SK-N-SH (cell line): ENCODE results near the gene FEM1B. TPM values are rescaled to one million over a fixed set of nuclear protein-coding genes. Genes with fewer than 3 reads are reported as not detected.

Experiments used
- CTCF ChIA-PET: fragments of 300-600, 350-600 bp; formaldehyde crosslinking; extraction: SDS; loops from one replicate; lab custom pipeline; 2021; lab: Yijun Ruan, JAX
- POLR2A ChIA-PET: fragments of 350-600 bp; sonication (Branson Sonifier 250); formaldehyde crosslinking; extraction: SDS; loops from one replicate; lab custom pipeline; 2020; ENCODE audit warnings: antibody characterized with exemption, inconsistent platforms; lab: Yijun Ruan, JAX
- DNase-seq: peaks from one replicate; pipeline ENCODE4 v3.0.0; 2012
- H2AFZ ChIP-seq: fragments of 200-600 bp; sonication (generic); 2 replicates; pipeline ENCODE4 v1.8.1; 2016; ENCODE audit warnings: antibody characterized with exemption, mild to moderate bottlenecking, low read depth
- H3F3A ChIP-seq: fragments of 200-600 bp; sonication (generic); replicated peaks from 2 replicates; pipeline ENCODE3; 2016; ENCODE audit warnings: antibody characterized with exemption, mild to moderate bottlenecking; ENCODE audit not compliant: insufficient read depth
- H3K27ac ChIP-seq, 2 experiments: fragments of 200-500 bp in 1 of 2; fragments of 200-600 bp in 1 of 2; sonication (Bioruptor generic) in 1 of 2; sonication (generic), shearing (Covaris generic) in 1 of 2; 2 replicates each; pipeline versions ENCODE4 v1.5.1 to v1.6.1; 2014 to 2016; ENCODE audit warnings: low read depth in 2 of 2, inconsistent platforms in 1 of 2, low read length in 1 of 2, mild to moderate bottlenecking in 1 of 2, mixed read lengths in 1 of 2
- H3K27me3 ChIP-seq: fragments of 200-600 bp; sonication (generic), shearing (Covaris generic); 2 replicates; pipeline ENCODE4 v1.6.1; 2016; ENCODE audit warnings: mixed run types; ENCODE audit not compliant: insufficient read depth
- H3K36me3 ChIP-seq, 2 experiments: fragments of 200-500 bp in 1 of 2; fragments of 200-600 bp in 1 of 2; sonication (Bioruptor generic) in 1 of 2; sonication (generic) in 1 of 2; replicated peaks in 1 of 2; 2 replicates each; pipeline versions ENCODE3 to v1.5.1; 2014 to 2016; ENCODE audit warnings: low read length in 1 of 2, mild to moderate bottlenecking in 1 of 2; ENCODE audit not compliant: insufficient read depth in 2 of 2, control insufficient read depth in 1 of 2
- H3K4me1 ChIP-seq, 2 experiments: fragments of 200-500 bp in 1 of 2; fragments of 200-600 bp in 1 of 2; sonication (Bioruptor generic) in 1 of 2; sonication (generic), shearing (Covaris generic) in 1 of 2; 2 replicates each; pipeline versions ENCODE4 v1.5.1 to v1.6.1; 2014 to 2016; ENCODE audit warnings: low read depth in 1 of 2, low read length in 1 of 2, mixed run types in 1 of 2; ENCODE audit not compliant: insufficient read depth in 2 of 2, control insufficient read depth in 1 of 2
- H3K4me2 ChIP-seq: fragments of 200-600 bp; sonication (generic), shearing (Covaris generic); 2 replicates; pipeline ENCODE4 v1.6.1; 2017; ENCODE audit warnings: mixed run types
- H3K4me3 ChIP-seq, 2 experiments: fragments of 200-500 bp in 1 of 2; fragments of 200-600 bp in 1 of 2; sonication (Bioruptor generic) in 1 of 2; sonication (generic), shearing (Covaris generic) in 1 of 2; 2 replicates each; pipeline versions ENCODE4 v1.5.1 to v1.8.1; 2014 to 2016; ENCODE audit warnings: low read depth in 2 of 2, inconsistent platforms in 1 of 2, low read length in 1 of 2, mild to moderate bottlenecking in 1 of 2, mixed read lengths in 1 of 2, moderate library complexity in 1 of 2
- H3K79me2 ChIP-seq: fragments of 200-600 bp; sonication (generic); 2 replicates; pipeline ENCODE4 v1.8.1; 2017; ENCODE audit warnings: mild to moderate bottlenecking; ENCODE audit not compliant: insufficient read depth
- H3K9ac ChIP-seq: fragments of 200-600 bp; sonication (generic); 2 replicates; pipeline ENCODE4 v1.6.1; 2017; ENCODE audit warnings: mixed run types
- H3K9me2 ChIP-seq: fragments of 200-600 bp; sonication (generic); 2 replicates; pipeline ENCODE4 v1.6.1; 2017; ENCODE audit warnings: mixed run types
- H3K9me3 ChIP-seq: fragments of 200-600 bp; sonication (generic); 2 replicates; pipeline ENCODE4 v1.6.1; 2017; ENCODE audit warnings: mixed run types, mild to moderate bottlenecking, moderate library complexity
- H4K20me1 ChIP-seq: fragments of 200-600 bp; sonication (generic); 2 replicates; pipeline ENCODE4 v1.6.1; 2017; ENCODE audit warnings: mild to moderate bottlenecking, mixed run types; ENCODE audit not compliant: insufficient read depth
- EP300 ChIP-seq, 2 experiments: IDR thresholded peaks; 2 replicates each; pipeline versions ENCODE4 v1.4.0 to v1.6.1; 2012; ENCODE audit warnings: borderline replicate concordance in 1 of 2, low read depth in 1 of 2, low read length in 1 of 2
- FOSL2 ChIP-seq: IDR thresholded peaks from 2 replicates; pipeline ENCODE4 v1.4.0; 2012; ENCODE audit warnings: low read depth, mild to moderate bottlenecking, moderate library complexity, borderline replicate concordance
- GABPA ChIP-seq: IDR thresholded peaks from 2 replicates; pipeline ENCODE4 v1.4.0; 2012; ENCODE audit warnings: low read depth, mild to moderate bottlenecking
- JUND ChIP-seq: IDR thresholded peaks from 2 replicates; pipeline ENCODE4 v1.4.0; 2012
- MEF2A ChIP-seq: IDR thresholded peaks from 2 replicates; pipeline ENCODE4 v1.4.0; 2012; ENCODE audit warnings: low read depth, borderline replicate concordance
- MXI1 ChIP-seq: IDR thresholded peaks from 2 replicates; pipeline ENCODE4 v1.6.1; 2012; ENCODE audit warnings: mild to moderate bottlenecking, low read depth, low read length, improper control_type of control experiment
- NFIC ChIP-seq: IDR thresholded peaks from 2 replicates; pipeline ENCODE4 v1.4.0; 2012; ENCODE audit warnings: borderline replicate concordance
- POLR2AphosphoS5 ChIP-seq: IDR thresholded peaks from 2 replicates; pipeline ENCODE4 v1.6.1; 2012; ENCODE audit warnings: low read depth, low read length
- RAD21 ChIP-seq: IDR thresholded peaks from 2 replicates; pipeline ENCODE4 v1.6.1; 2012; ENCODE audit warnings: mild to moderate bottlenecking, low read length
- RFX5 ChIP-seq: IDR thresholded peaks from 2 replicates; pipeline ENCODE4 v1.6.1; 2012; ENCODE audit warnings: mild to moderate bottlenecking, improper control_type of control experiment, low read length
- SIN3A ChIP-seq: IDR thresholded peaks from 2 replicates; pipeline ENCODE4 v1.6.1; 2012; ENCODE audit warnings: low read depth, mild to moderate bottlenecking, low read length, moderate library complexity, borderline replicate concordance
- SMC3 ChIP-seq: IDR thresholded peaks from 2 replicates; pipeline ENCODE4 v1.6.1; 2012; ENCODE audit warnings: low read depth, low read length, improper control_type of control experiment
- TCF12 ChIP-seq: IDR thresholded peaks from 2 replicates; pipeline ENCODE4 v1.4.0; 2012
- YY1 ChIP-seq: IDR thresholded peaks from 2 replicates; pipeline ENCODE4 v1.4.0; 2012; ENCODE audit warnings: low read depth, mild to moderate bottlenecking
- WGBS: methylation state at CpG from one replicate; pipeline ENCODE4 v1.1.6; 2017; ENCODE audit warnings: low lambda C conversion rate; 5-methylcytosine and 5-hydroxymethylcytosine counted together
- polyA plus RNA-seq, 3 experiments: library from polyadenylated mRNA; depleted of rRNA; stranded (reverse); fragments of >200 nt; gene quantifications; 2 replicates each; pipeline ENCODE4 v1.2.3, GENCODE V29; 2012
- TF ChIP-seq, protein P1 (sequence below): fragments of 200-600 bp; sonication (generic); IDR thresholded peaks from 2 replicates; pipeline ENCODE4 v1.6.1; 2017; ENCODE audit warnings: antibody characterized with exemption, mild to moderate bottlenecking, moderate library complexity
- TF ChIP-seq, protein P2 (sequence below): IDR thresholded peaks from 2 replicates; pipeline ENCODE4 v1.6.1; 2012; ENCODE audit warnings: mild to moderate bottlenecking, low read depth, low read length, moderate library complexity
- TF ChIP-seq, protein P3 (sequence below): IDR thresholded peaks from 2 replicates; pipeline ENCODE4 v1.4.0; 2012; ENCODE audit warnings: low read depth
- TF ChIP-seq, protein P4 (sequence below): IDR thresholded peaks from 2 replicates; pipeline ENCODE4 v1.4.0; 2012; ENCODE audit warnings: low read depth, borderline replicate concordance

Gene FEM1B
- polyA plus RNA-seq, 1 of the 3 experiments (the other 2 are of a cell fraction): 14.0 TPM

DNA sequence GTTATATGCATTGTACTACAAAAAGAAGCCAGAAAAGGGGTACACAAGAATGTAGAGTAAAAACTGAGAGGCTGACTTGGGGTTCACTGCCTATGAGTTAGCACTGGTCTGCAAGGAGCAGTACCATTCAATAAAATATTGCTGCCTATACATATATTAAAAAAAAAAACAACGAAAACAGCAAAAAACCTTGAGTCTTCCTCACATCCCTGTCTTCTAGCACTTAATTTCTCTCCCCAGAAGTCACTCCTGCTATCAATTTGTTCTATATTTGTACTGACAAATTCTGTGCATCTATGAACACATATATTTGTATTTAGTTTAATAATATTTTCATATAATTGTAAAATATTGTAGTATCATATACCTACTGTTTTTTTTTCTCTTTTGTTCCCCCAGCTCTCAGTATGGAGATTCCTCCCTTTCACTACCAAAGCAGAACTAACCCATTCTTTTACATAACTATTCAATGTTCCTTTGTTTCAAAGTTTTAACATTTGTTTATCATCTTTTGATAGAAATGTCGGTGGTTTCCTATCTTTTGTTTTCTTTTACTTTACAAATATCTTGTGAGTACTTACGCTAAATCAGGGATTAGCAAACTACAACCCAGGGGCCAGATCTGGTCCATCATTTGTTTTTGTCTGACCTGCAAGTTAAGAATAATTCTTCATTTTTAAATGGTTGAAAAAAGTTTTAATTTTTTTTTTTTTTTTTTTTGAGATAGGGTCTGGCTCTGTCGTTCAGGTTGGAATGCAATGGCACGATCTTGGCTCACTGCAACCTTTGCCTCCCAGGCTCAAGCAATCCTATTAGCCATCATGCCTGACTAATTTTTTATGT, 14.8 kb upstream of the FEM1B start:
- Histone ChIP-seq H3K79me2 (no peaks in the 10 kb centered on the region), H3K9ac (no peak overlapping the region), H3K27ac (no peak overlapping the region), H3K9me2 (no peaks in the 10 kb centered on the region), H3K27me3 (no peaks in the 10 kb centered on the region), H2AFZ (no peak overlapping the region), H3K9me3 (no peaks in the 10 kb centered on the region), H3K36me3 (no peaks in the 10 kb centered on the region), H3K4me2 (no peak overlapping the region), H3K4me1 (no peaks in the 10 kb centered on the region), H3F3A (peaks cover 3% of the 10 kb centered on the region), H3K4me3 (no peak overlapping the region)
- WGBS: 67% methylated on average over 5 of the region's 5 CpGs
- CTCF ChIA-PET: interaction anchor here (0.9 to 1.9 kb wide), 3 partner anchors 9 to 44 kb away, joined by 3 to 10 read pairs (median 5); no protein-coding TSS in a partner anchor
- DNase-seq: no peak
- TF ChIP-seq RAD21: no peak
- no peak for TF ChIP-seq GABPA
- no peak for TF ChIP-seq NFIC
- TF ChIP-seq SIN3A: no peak
- TF ChIP-seq POLR2AphosphoS5: no peak
- TF ChIP-seq, protein P1, sequence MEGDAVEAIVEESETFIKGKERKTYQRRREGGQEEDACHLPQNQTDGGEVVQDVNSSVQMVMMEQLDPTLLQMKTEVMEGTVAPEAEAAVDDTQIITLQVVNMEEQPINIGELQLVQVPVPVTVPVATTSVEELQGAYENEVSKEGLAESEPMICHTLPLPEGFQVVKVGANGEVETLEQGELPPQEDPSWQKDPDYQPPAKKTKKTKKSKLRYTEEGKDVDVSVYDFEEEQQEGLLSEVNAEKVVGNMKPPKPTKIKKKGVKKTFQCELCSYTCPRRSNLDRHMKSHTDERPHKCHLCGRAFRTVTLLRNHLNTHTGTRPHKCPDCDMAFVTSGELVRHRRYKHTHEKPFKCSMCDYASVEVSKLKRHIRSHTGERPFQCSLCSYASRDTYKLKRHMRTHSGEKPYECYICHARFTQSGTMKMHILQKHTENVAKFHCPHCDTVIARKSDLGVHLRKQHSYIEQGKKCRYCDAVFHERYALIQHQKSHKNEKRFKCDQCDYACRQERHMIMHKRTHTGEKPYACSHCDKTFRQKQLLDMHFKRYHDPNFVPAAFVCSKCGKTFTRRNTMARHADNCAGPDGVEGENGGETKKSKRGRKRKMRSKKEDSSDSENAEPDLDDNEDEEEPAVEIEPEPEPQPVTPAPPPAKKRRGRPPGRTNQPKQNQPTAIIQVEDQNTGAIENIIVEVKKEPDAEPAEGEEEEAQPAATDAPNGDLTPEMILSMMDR: no peak
- no peak for TF ChIP-seq YY1
- TF ChIP-seq, protein P2, sequence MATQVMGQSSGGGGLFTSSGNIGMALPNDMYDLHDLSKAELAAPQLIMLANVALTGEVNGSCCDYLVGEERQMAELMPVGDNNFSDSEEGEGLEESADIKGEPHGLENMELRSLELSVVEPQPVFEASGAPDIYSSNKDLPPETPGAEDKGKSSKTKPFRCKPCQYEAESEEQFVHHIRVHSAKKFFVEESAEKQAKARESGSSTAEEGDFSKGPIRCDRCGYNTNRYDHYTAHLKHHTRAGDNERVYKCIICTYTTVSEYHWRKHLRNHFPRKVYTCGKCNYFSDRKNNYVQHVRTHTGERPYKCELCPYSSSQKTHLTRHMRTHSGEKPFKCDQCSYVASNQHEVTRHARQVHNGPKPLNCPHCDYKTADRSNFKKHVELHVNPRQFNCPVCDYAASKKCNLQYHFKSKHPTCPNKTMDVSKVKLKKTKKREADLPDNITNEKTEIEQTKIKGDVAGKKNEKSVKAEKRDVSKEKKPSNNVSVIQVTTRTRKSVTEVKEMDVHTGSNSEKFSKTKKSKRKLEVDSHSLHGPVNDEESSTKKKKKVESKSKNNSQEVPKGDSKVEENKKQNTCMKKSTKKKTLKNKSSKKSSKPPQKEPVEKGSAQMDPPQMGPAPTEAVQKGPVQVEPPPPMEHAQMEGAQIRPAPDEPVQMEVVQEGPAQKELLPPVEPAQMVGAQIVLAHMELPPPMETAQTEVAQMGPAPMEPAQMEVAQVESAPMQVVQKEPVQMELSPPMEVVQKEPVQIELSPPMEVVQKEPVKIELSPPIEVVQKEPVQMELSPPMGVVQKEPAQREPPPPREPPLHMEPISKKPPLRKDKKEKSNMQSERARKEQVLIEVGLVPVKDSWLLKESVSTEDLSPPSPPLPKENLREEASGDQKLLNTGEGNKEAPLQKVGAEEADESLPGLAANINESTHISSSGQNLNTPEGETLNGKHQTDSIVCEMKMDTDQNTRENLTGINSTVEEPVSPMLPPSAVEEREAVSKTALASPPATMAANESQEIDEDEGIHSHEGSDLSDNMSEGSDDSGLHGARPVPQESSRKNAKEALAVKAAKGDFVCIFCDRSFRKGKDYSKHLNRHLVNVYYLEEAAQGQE: no peak
- no peak for TF ChIP-seq MEF2A
- TF ChIP-seq RFX5: no peak
- no peak for TF ChIP-seq TCF12
- TF ChIP-seq FOSL2: no peak
- TF ChIP-seq SMC3: no peak
- TF ChIP-seq, protein P3, sequence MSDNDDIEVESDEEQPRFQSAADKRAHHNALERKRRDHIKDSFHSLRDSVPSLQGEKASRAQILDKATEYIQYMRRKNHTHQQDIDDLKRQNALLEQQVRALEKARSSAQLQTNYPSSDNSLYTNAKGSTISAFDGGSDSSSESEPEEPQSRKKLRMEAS: no peak
- TF ChIP-seq, protein P4, sequence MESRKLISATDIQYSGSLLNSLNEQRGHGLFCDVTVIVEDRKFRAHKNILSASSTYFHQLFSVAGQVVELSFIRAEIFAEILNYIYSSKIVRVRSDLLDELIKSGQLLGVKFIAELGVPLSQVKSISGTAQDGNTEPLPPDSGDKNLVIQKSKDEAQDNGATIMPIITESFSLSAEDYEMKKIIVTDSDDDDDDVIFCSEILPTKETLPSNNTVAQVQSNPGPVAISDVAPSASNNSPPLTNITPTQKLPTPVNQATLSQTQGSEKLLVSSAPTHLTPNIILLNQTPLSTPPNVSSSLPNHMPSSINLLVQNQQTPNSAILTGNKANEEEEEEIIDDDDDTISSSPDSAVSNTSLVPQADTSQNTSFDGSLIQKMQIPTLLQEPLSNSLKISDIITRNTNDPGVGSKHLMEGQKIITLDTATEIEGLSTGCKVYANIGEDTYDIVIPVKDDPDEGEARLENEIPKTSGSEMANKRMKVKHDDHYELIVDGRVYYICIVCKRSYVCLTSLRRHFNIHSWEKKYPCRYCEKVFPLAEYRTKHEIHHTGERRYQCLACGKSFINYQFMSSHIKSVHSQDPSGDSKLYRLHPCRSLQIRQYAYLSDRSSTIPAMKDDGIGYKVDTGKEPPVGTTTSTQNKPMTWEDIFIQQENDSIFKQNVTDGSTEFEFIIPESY: no peak
- no peak for TF ChIP-seq EP300 (IDR thresholded peaks at IDR 0.05; ENCODE audit: borderline replicate concordance in 1 of 2, low read depth in 1 of 2, low read length in 1 of 2)
- TF ChIP-seq MXI1: no peak
- no peak for TF ChIP-seq JUND
- TF ChIP-seq, all 33 proteins: peak for 0
- H4K20me1 ChIP-seq: no peaks in the 10 kb centered on the region
- POLR2A ChIA-PET: no interaction called here
